ENCODE data around the gene SPOCD1.

SPOCD1 gene

GRCh38 chr1:31768939-31769704, 46.7 kb downstream of the SPOCD1 start:
- TF ChIP-seq GATA3 (IDR thresholded peaks at IDR 0.05; ENCODE audit: low read depth, low read length) = no peak
- peak; percentile 77; the same call in 1 of the 2 replicates for TF ChIP-seq GATA2 (IDR thresholded peaks at IDR 0.05; ENCODE audit: low read depth, low read length)

- TF ChIP-seq GATA3 (IDR thresholded peaks at IDR 0.05; ENCODE audit: low read depth, low read length) = no peak
- TF ChIP-seq GATA2 (IDR thresholded peaks at IDR 0.05; ENCODE audit: low read depth, low read length) = no peak
These were observed 47.4 kb downstream of the SPOCD1 start for GRCh38 chr1:31768407-31768907.

GRCh38 chr1:31767225-31767624, 48.6 kb downstream of the SPOCD1 start:
- TF ChIP-seq GATA2 (IDR thresholded peaks at IDR 0.05; ENCODE audit: low read depth, low read length) (no peak), GATA3 (IDR thresholded peaks at IDR 0.05; ENCODE audit: low read depth, low read length) (no peak)

GRCh38 chr1:31765516-31765915, 50.3 kb downstream of the SPOCD1 start:
- TF ChIP-seq GATA2 (IDR thresholded peaks at IDR 0.05; ENCODE audit: low read depth, low read length) = no peak
- no peak for TF ChIP-seq GATA3 (IDR thresholded peaks at IDR 0.05; ENCODE audit: low read depth, low read length)

GRCh38 chr1:31765041-31765467, 50.8 kb downstream of the SPOCD1 start:
- no peak for TF ChIP-seq GATA3 (IDR thresholded peaks at IDR 0.05; ENCODE audit: low read depth, low read length)

- TF ChIP-seq GATA3 (IDR thresholded peaks at IDR 0.05; ENCODE audit: low read depth, low read length) = no peak
- no peak for TF ChIP-seq GATA2 (IDR thresholded peaks at IDR 0.05; ENCODE audit: low read depth, low read length)
These were observed 51.3 kb downstream of the SPOCD1 start, which contains the start of gene ADGRB2 for GRCh38 chr1:31764312-31765040. Gene ADGRB2 (minus strand): TSS chr1:31764340. CDS start chr1:31757221, 7,119 bp downstream.

- no peak for TF ChIP-seq GATA3 (IDR thresholded peaks at IDR 0.05; ENCODE audit: low read depth, low read length)
- TF ChIP-seq GATA2 (IDR thresholded peaks at IDR 0.05; ENCODE audit: low read depth, low read length) = no peak
These were observed 52.0 kb downstream of the SPOCD1 start for GRCh38 chr1:31763671-31764311.

GRCh38 chr1:31762726-31763670, 52.8 kb downstream of the SPOCD1 start:
- 0 out of 2 replicates have a peak, but pooled peaks have one; percentile 4 for TF ChIP-seq GATA2 (IDR thresholded peaks at IDR 0.05; ENCODE audit: low read depth, low read length)
- TF ChIP-seq GATA3 (IDR thresholded peaks at IDR 0.05; ENCODE audit: low read depth, low read length) = no peak

- TF ChIP-seq GATA2 (IDR thresholded peaks at IDR 0.05; ENCODE audit: low read depth, low read length) (no peak), GATA3 (IDR thresholded peaks at IDR 0.05; ENCODE audit: low read depth, low read length) (no peak)
These were observed 53.5 kb downstream of the SPOCD1 start for GRCh38 chr1:31762323-31762722.

- TF ChIP-seq GATA2 (IDR thresholded peaks at IDR 0.05; ENCODE audit: low read depth, low read length) = no peak
- TF ChIP-seq GATA3 (IDR thresholded peaks at IDR 0.05; ENCODE audit: low read depth, low read length) = no peak
These were observed 53.9 kb downstream of the SPOCD1 start for GRCh38 chr1:31761883-31762282.

GRCh38 chr1:31760471-31761470, 55.1 kb downstream of the SPOCD1 start:
- TF ChIP-seq GATA3 (IDR thresholded peaks at IDR 0.05; ENCODE audit: low read depth, low read length) (no peak), GATA2 (IDR thresholded peaks at IDR 0.05; ENCODE audit: low read depth, low read length) (no peak)

All from SH-SY5Y (cell line).